HG03064 (cell line): ENCODE data around the gene C7orf25.

Experiments
- ATAC-seq: cut with Tn5 transposase; IDR thresholded peaks from one replicate; pipeline ENCODE4 v1.9.1; 2021; ENCODE audit warnings: low read depth; ENCODE audit not compliant: unreplicated experiment

The C7orf25 gene

DNA sequence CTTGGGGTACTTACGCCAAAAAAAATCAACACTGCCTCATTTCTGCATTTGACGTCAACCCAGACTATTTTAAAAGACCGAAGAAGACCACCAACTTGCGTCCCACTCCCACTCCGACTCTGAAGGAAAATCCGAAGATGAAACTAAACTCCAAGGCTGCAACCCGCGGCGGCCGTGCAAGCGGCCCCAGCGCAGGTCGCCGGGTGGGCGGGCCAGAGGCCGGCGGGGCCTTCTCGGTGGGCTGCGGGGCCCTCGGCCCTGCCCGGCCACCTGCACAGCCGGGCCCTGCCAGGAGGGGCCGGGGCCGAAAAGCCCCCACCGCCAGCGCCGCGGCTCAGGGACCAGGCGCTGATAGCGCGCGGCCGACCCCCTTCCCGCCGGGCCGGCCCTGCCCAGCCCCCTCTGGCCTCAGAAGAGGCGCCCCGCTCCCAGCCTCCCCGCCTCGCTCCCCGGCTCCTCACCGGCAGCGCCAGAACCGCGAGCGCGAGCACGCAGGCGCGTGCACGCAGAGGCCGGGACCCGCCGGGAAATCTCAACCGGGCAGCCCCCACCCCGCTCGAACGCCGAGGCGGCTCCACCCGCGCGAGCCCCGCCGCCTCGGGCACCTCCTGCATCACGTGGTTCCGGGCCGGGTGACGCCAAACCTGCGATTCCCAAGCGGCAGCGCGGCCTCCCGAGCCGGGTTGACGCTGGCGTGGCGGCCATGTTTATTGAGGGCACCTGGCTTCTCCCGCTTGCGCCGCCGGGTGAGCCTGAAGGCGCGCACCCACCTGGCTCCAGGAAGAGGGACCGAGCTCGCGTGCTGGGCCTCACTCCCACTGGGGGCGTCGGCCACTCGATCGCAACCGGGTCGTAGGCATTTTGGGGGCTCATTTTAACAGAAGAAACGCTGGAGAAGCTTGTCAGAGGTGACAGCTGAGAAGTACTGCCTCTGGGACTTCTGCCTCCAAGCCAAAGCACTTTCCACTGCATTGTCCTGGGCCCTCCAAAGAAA lies at the start of gene C7orf25:
Gene C7orf25 (minus strand): TSS at position 617 of the 994 bp plus-strand sequence. CDS start 1,170 bp downstream, outside the sequence.
- ATAC-seq = peak; percentile 91

DNA sequence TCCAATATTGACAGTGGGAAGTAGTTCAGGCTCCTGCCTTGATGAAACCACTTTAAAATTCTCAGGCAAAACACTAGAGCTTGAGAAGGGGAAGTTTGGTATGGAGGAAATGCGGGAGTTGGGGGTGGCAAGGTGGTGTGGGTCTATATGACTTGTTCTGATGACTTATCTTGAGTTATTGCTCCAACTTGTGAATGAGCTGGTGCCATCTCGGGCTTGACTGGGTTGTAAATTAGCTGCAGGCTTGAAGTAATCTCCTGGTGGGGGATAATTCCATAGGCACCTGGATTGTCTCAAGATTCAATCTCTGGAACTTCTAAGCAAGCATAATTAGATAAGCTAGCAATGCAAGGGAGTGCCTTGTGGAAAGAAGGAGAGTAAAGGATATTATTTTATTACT lies 49.3 kb upstream of the C7orf25 start:
- ATAC-seq = no peak

DNA sequence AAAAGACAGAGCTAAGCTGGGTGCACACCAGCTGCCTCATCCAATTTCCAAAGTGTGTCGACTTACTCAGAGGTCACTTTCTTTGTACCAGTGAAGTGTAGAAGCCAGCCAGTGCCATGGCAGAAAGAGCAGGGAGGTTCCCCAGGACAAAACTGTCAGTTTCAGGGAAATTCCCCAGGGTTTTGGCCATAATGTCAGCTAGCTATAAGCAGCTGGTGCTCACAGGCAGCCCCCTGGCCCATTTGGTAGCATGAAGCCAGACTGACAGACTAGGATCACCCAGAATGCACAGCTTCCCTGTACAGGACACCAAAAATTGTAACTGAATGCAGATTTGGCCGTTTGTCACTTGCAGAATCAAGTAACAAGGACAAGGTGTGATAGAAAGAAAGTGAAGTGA lies 48.9 kb upstream of the C7orf25 start:
- ATAC-seq = no peak

DNA sequence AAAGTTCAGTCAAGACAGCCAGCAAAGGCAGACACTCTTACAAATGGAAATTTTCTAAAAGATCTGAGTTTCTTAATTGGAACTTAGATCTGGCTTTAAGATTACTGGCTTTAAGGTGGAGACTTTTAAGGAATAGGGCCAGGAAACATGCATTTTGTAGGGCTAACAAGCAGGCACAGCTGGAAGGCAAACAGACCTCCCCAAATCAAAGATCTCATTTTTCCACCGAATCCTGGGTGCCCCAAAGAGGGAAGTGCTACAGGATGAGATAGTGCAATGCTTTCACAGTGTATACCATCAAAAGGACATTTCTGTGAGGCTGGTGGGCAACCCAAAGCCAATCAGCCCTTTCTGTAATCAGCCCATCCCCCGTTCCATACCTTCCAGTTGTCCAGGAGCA lies 47.7 kb upstream of the C7orf25 start:
- no peak for ATAC-seq

DNA sequence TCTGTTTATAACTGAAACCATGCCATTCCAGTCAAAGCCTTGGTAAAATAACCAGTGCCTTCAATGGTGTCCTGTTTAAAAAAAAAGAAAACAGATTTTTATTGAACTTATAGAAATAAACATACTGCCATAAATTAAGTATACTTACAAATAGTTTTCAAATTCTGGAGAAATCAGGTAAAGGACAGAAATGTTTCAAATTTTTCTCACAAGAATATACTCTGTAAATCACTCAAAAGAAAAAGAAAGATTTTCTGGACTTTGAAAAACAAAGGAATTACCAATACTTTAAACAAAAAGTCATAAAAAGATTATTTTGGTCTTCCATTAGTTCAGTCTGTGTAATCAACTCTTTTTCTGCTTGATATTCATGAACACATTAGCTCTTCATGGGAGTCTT lies 44.2 kb upstream of the C7orf25 start:
- ATAC-seq = no peak

DNA sequence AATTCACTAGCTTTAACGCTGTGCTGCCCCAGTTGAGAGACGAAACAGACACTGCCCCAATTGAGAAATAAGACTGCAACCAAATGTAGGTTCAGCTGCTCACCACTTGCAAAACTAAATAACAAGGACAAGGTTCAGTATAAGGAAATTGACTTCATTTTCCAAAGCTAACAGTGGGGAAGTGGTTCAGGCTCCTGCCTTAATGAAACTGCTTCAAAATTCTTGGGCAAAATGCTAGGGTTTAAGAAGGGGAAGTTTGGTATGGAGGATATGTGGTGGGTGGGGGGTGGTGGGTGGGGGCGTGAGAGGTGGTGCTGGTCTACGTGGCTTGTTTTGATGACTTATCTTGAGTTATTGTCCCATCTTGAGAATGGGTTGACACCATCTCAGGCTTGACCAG lies 42.1 kb upstream of the C7orf25 start:
- no peak for ATAC-seq

DNA sequence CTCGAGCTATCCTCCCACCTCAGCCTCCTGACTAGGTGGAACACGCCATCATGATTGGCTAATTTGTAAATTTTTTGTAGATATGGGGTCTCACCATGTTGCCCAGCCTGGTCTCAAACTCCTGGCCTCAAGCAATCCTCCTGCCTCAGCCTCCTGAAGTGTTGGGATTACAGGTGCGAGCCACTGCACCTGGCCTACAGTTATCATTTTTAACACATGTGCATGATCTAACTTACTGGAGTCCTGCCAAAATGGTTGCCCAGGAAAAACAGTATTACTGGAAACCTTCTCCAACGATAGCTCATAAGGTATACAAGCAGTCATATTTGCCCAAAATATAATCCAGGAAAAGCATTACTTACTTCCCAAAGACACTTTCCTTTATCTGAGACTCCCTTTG lies 40.5 kb upstream of the C7orf25 start:
- ATAC-seq = no peak

DNA sequence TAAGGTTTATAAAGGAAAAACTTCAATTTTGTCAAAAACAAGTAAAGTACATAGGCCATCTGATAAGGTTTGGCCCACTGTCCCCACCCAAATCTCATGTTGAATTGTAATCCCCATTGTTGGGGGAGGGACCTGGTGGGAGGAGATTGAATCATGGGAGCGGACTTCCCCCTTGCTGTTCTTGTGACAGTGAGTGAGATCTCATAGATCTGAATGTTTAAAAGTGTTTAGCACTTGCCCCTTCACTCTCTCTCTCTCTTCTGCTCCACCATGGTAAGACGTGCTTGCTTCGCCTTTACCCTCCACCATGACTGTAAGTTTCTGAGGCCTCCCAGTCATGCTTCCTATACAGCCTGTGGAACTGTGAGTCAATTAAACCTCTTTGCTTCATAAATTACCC lies 38.5 kb upstream of the C7orf25 start:
- no peak for ATAC-seq

DNA sequence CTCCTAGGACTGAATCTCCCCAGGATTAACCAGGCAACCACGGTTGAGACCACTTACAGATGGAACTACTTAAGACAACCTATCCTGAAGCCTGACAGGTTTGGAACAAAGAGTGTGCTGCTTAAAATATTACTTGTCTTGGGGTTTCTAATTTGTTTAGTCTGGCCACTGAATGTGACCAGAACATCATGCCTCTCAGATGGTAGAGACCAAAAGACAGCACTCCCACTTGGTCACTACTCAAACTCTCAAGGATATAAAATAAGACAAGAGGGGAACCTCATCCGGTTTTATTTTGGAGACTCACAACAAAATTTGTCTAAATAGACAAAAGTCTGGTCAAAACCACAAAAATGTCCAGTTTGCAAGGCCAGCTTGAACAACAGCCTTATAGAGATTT lies 35.7 kb upstream of the C7orf25 start:
- no peak for ATAC-seq

DNA sequence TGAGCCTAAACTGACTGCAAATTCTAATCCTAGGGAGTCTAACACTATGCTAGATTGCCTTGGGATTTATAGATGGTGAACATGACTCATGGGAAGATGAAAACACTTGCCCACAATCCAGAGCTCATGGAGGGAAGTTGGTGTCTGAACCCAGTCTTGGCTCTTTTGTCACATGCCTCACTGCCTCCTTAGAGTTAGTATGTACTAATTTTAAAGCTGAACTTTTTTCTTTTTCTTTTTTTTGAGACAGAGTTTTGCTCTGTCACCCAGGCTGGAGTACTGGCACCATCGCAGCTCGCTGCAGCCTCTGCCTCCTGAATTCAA lies 34.7 kb upstream of the C7orf25 start:
- no peak for ATAC-seq

DNA sequence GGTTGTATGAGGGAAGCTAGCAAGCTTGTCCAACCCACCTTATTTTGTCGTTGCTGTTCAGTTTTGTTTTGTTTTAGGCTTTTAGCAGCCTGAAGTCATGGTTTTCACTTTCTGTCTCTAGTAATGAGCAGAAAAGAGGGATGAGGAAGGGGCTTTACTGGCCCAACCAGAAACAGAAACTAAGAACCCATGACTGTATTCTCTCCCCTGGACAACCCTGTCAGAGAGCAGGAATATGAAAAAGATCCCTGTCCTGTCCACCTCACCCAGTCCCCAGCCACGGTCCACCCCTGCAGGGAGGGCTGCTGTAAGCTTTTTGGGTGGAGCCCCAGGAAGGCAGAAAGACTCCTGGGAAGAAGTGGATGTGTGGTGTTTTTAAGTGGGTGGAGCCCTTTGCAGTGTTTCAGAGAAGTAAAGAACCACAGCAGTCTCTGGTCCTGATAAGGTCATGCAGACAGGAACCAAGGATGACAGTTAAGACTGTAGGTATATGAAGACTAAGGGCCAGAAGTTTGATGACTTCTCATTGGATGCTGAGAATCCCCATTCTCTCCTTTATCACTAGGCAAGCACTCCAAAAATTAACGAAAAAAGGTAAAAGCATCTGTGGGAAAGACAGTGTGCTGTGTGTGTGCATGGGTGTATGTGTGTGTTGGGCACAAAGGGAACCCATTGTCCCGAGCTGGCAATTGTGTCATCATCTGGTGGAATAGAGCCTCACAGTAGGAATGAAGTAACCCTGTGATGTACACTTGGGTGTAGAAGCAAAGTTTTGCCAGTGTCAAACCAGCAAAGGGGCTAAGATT lies 34.2 kb upstream of the C7orf25 start:
- peak; percentile 53 for ATAC-seq

DNA sequence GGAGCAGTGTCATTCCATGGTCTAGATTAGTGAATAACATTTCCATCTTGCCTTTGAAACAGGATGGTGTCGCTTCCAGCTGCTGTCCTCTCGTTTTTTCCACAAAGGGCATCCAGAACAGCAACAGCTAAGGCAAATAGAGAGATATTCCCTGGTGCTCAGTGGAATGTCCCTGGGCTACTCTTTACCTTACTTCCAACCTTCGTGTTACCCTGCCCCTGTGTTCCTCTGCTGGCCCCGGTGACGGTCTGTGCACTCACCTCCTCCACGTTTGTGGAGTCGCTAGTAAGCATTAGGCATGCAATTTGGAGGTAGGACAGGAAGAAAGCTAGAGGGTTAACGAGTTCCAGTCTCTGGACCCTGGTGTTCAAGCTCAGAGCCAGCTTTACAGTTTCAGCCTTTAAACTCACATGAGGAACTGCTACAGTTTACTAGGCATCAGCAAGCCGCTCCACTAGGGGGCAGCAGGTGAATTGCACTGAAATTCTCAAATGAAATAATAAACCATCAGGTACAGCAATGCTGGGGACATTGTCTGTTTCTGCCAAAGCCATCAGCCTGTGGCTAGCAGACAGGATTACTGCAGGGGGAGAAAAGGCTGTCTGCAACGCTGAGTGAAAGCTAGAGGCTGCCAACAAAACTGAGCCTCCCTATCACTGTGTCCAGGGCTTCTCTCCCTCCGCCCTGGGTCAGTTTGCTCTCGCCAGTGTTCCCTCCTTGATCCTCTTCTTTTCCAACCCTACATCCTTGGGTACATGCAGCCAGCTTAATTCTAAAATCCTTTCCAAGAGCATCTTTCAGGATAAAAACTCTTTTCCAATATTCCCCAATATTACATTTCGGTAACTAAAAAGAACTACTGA lies 29.3 kb upstream of the C7orf25 start:
- ATAC-seq = no peak

DNA sequence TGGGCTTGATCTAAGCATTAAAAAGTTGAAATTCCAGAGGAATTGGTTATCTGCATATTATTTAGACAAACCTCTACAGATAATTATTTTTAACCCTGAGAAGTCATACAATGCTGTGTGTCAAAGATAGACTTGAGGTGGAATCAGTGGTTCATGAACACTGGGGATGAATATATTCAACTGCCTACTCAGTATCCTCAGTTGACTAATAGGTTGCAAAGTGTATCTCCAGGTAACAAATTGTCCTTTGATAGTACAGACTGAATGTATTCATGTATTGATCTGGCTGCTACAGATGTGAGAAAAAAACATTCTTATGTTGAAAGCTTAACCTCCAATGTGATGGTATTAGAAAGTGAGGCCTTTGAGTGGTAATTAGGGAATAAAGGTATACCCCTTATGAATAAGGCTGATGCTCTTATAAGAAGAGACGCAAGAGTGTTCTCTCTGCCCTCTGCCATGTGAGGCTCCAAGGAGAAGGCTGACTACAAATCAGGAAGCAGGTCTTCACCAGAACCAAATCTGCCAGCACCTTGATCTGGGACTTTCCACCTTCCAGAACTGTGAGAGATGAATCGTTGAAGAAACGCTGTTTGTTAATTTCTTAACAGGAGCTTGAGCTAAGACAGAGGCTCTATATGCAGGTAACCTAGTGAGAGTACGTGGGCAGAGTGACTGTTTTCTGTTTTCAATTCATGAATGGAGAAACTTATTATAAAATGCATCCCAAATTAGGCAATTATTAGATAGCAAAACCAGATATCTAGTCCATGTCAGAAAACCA lies 27.8 kb upstream of the C7orf25 start:
- ATAC-seq = no peak

DNA sequence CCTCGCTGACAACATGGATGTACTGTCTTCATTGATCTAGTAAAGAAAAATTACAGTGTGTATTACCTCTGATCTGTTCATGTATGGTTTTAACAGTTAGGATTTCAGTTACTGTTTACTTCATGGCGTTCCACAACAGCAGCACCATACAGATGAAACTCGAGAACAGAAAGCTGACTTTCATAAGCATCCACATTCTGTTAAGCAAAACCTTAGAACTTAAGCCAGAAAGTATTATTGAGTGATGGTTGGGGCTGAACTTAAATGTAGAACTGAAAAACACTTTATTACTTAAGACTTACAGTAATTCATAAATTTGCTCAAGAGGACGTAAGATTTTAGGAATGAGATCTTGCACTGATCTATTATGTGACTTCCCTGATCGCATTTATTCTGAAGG lies 24.0 kb upstream of the C7orf25 start:
- no peak for ATAC-seq

DNA sequence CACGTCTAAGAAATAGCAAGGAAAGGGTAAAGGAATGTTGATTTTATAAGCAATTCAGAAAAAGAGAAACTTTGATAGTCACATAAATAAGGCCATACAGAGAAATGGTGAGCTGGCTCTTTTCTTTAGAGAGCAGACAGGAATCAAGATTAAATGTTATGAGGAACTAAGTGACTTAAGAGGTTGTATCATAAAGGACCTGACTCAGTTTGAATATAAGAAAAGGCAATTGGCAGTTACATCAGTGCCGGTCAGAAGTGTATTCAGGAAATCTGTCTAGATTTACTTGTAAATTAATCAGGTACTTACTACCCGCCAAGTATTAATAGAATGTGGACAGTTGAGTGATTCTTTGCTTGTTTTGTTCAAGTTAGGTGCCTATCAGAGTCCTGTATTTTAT lies 22.4 kb upstream of the C7orf25 start:
- no peak for ATAC-seq

DNA sequence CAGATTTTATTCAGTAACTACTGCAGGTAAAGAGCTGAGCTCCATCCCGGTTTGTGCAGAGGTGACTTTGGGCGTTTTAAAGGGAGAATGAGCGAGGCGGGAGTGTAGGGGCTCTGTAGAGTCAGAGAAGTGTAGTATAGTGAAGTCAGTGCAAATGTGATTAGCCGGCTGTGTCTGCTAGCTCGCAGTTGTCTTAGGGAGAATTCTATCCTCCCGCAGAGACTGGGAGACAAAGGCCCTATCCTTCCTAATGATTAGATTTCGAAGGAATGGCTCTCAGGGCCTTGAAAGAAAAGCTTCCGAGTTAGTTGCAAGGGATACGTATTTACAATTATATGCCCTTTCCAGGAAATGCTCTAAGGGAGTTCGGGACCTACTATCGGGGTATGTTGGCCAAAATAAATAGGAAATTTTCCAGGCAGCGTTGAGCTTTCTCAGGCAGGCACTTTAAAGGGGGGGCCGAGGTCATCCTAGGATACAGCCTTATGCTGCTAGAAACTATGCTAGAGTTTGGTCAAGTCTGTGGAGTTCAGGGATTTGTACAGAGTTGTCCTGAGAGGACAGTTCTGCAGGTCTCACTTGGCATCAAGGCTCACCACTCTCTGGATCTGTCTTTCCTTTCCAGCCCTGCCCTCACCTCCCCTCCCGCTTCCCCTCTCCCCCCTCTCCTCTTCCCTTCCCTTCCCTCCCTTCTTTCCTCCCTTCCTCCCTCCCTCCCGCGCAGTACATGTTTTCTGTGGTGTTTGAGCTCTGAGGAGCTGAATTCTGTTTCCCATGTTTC lies 21.1 kb upstream of the C7orf25 start:
- ATAC-seq = no peak

DNA sequence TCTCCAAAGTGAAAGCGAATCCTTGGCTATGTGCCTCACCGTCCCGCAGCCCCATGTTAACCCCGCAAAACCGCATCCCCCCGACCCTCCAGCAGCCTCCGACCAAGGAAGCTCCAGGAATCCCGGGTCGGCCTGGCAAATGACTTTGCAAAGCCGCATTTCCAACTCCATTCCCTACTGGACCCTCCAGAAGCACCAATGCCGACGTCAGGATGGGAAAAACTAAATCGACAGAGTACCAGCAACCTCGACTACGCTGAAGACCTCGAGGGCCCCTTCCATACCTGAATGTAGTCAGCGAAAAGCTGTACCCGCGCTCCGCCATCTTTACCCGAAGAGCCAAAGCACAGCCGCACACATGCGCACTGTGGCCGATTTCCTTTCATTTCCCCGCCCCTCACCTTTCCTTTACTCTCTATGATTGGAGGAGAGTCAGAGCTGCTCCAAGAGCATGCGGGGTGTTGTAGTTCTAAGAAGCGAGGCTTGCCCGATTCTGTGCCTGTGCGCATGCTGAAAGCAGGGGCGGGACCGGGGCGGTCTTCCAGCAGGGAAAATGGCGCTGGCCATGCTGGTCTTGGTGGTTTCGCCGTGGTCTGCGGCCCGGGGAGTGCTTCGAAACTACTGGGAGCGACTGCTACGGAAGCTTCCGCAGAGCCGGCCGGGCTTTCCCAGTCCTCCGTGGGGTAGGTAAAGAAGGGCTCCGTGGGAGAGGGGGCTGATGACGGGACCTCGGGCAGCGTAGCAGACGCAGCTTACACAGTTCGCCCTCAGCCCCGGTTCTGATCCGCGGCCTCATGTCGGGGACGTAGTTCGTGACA lies 20.2 kb upstream of the C7orf25 start, which contains the start of the genes MRPL32 and PSMA2:
Gene MRPL32 (plus strand): TSS at position 543 of the 818 bp plus-strand sequence. CDS start 11 bp downstream, at position 554.
Gene PSMA2 (minus strand): TSS at position 341 of the 818 bp plus-strand sequence. CDS start 16 bp downstream, at position 325.
- ATAC-seq = peak; percentile 99

DNA sequence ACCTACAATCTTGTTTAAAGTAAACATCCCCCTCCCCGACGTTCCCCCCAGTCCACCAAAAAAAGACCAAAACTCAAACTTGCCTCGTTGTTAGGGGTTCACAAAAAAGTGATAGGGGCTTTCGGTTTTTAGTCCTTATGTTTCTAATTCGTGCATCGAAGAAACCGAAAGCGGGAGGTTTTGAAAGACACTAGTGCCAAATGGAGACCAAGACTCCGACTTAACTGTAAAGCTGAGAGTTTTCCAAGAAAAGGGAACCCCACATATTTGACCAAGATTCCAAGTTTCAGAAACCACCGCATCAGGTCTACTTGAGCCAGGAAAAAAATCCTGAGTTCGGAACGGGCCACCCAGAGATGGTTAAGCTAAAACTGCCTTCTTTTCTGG lies 19.6 kb upstream of the C7orf25 start:
- ATAC-seq = no peak
